ENCODE measurements around the gene TRPV6. TPM values are rescaled to one million over a fixed set of nuclear protein-coding genes. Genes with fewer than 3 reads are reported as not detected.

The TRPV6 gene
- total RNA-seq, 4 donors from 2014 or later = 0.25 to 2.9 (median 1.2) TPM

- intact Hi-C loops (cut with DNase I) = no loop called here
- TF ChIP-seq POLR2A (IDR thresholded peaks at IDR 0.05) = no peak
- TF ChIP-seq, protein P1, sequence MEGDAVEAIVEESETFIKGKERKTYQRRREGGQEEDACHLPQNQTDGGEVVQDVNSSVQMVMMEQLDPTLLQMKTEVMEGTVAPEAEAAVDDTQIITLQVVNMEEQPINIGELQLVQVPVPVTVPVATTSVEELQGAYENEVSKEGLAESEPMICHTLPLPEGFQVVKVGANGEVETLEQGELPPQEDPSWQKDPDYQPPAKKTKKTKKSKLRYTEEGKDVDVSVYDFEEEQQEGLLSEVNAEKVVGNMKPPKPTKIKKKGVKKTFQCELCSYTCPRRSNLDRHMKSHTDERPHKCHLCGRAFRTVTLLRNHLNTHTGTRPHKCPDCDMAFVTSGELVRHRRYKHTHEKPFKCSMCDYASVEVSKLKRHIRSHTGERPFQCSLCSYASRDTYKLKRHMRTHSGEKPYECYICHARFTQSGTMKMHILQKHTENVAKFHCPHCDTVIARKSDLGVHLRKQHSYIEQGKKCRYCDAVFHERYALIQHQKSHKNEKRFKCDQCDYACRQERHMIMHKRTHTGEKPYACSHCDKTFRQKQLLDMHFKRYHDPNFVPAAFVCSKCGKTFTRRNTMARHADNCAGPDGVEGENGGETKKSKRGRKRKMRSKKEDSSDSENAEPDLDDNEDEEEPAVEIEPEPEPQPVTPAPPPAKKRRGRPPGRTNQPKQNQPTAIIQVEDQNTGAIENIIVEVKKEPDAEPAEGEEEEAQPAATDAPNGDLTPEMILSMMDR (IDR thresholded peaks at IDR 0.05) = no peak
- peaks cover 0 to 12% of the 10 kb centered on the region in 2 donors for H3K4me1 ChIP-seq
- no peaks in the 10 kb centered on the region for H3K36me3 ChIP-seq
- no peak for DNase-seq
- H3K27me3 ChIP-seq = no peaks in the 10 kb centered on the region
- no peak overlapping the region for H3K4me3 ChIP-seq (replicated peaks in 1 of 3)
- 85 to 96% methylated on average over 3 of the region's 3 CpGs for WGBS, 2 donors
- no peaks in the 10 kb centered on the region for H3K9me3 ChIP-seq
- H3K27ac ChIP-seq = no peak overlapping the region
These were observed 11.3 kb upstream of the TRPV6 start for GRCh38 chr7:142896741-142897379.

GRCh38 chr7:142896151-142896550 is 10.6 kb upstream of the TRPV6 start:
- H3K27ac ChIP-seq = no peak overlapping the region
- TF ChIP-seq, protein P1 (IDR thresholded peaks at IDR 0.05) = no peak
- no peak for TF ChIP-seq POLR2A (IDR thresholded peaks at IDR 0.05)
- H3K4me1 ChIP-seq = peaks cover 0 to 12% of the 10 kb centered on the region in 2 donors
- H3K36me3 ChIP-seq = no peaks in the 10 kb centered on the region
- no peak overlapping the region for H3K4me3 ChIP-seq (replicated peaks in 1 of 3)
- no peak for DNase-seq
- 87 to 93% methylated on average over 3 of the region's 3 CpGs for WGBS, 2 donors
- intact Hi-C loops (cut with DNase I) = no loop called here
- no peaks in the 10 kb centered on the region for H3K27me3 ChIP-seq
- no peaks in the 10 kb centered on the region for H3K9me3 ChIP-seq

DNA sequence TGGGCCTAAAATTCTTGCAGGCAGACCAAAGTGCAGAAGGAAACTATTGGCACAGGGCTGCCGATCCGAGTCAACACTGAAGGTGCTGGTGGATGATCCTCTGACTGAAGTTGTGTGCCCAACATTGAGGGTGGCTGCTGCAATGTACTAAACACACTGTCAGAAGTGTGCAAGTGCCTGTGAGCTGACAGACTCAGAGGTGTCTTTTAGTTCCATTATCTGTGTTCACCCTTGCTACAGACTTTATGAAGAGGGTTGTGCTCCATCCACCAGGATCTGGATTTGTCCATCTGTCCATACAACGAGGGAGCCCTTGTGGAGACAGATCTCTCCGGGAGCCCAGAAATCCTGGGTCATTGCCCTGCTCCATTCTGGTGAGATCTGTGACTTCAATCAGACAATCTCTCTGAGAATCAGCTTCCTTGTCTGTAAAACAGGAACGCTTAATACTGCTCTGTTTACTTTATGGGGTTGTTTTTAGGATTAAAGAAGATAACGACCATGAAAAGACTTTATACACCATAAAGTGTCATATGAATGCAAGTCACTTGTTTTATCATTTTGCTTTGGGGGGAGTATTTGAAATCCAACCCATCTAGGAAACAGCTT is 9.5 kb upstream of the TRPV6 start:
- intact Hi-C loops (cut with DNase I) = no loop called here
- H3K9me3 ChIP-seq = no peaks in the 10 kb centered on the region
- H3K27ac ChIP-seq = no peak overlapping the region
- no peak for TF ChIP-seq POLR2A (IDR thresholded peaks at IDR 0.05)
- TF ChIP-seq, protein P1 (IDR thresholded peaks at IDR 0.05) = no peak
- H3K27me3 ChIP-seq = no peaks in the 10 kb centered on the region
- H3K36me3 ChIP-seq = no peaks in the 10 kb centered on the region
- H3K4me3 ChIP-seq (replicated peaks in 1 of 3) = no peak overlapping the region
- peaks cover 0 to 12% of the 10 kb centered on the region in 2 donors for H3K4me1 ChIP-seq
- no peak for DNase-seq
- WGBS, 2 donors = 81 to 90% methylated on average over 6 of the region's 6 CpGs

GRCh38 chr7:142894112-142894984 is 8.8 kb upstream of the TRPV6 start:
- Histone ChIP-seq H3K36me3 (no peaks in the 10 kb centered on the region), H3K9me3 (no peaks in the 10 kb centered on the region), H3K4me3 (replicated peaks in 1 of 3) (no peak overlapping the region), H3K4me1 (peaks cover 0 to 12% of the 10 kb centered on the region in 2 donors), H3K27ac (no peak overlapping the region), H3K27me3 (no peaks in the 10 kb centered on the region)
- intact Hi-C loops (cut with DNase I) = no loop called here
- TF ChIP-seq POLR2A (IDR thresholded peaks at IDR 0.05) = no peak
- TF ChIP-seq, protein P1 (IDR thresholded peaks at IDR 0.05) = no peak
- WGBS, 2 donors = 81 to 83% methylated on average over 12 of the region's 12 CpGs
- DNase-seq = no peak

Measured in thyroid gland (tissue), 4 donors.